ENCODE results near the gene KIRREL1. TPM values are rescaled to one million over a fixed set of nuclear protein-coding genes. Genes with fewer than 3 reads are reported as not detected.

The KIRREL1 gene
- 32.8 to 42.4 TPM (median 32.9 TPM) in 3 replicates for total RNA-seq (2021)
- Bru-seq, nascent RNA: percentile 78 among the genes with signal in this experiment
- long read RNA-seq, experiment 1, full-length matches to known transcripts: 16 of 127 reads
- long read RNA-seq, experiment 1, partial matches to known transcripts: 73 of 127 reads
- long read RNA-seq, experiment 1, other reads (novel, unspliced or antisense): 38 of 127 reads
- long read RNA-seq, experiment 2, partial matches to known transcripts: 0 of 23 reads
- long read RNA-seq, experiment 2, other reads (novel, unspliced or antisense): 21 of 23 reads
- long read RNA-seq, experiment 3, partial matches to known transcripts: 1 of 1 reads
- long read RNA-seq, experiment 3, other reads (novel, unspliced or antisense): 0 of 1 reads

DNA sequence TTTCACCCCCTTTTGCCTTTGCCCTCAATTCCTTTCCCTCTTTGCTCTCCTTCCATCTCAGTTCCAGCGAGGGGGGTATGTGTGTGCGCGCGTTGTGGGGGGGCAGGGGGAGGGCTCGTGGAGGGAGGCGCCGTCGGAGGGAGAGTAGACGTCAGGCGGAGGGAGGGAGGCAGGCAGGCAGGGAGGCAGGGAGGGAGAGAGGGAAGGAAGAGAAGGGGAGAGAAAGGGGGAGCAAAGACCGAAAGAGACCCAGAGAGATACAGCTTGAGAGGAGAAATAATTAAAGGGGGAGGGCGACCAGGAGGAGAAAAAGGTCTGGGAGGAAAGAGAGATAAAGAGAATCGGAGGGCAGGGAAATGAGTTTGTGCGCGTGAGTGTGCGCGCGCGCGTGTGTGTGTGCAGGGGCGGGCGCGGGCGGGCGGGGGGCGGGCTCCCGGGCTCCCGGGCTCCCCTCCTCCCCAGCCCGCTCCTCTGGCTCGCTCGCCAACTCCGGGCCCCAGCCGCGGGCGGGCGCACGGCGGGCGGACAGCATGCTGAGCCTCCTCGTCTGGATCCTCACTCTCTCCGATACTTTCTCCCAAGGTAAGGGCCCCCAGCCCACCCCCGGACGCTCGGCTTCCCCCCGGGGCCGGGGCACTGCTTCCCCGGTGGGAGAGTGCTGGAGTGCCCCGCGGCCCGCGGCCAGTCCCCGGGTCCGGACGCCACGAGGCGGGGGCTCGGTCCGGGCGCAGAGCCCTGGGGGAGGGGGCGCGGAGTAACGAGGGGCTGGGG lies at the start of gene KIRREL1:
Gene KIRREL1, plus strand, starts transcription at position 499 of the 771 bp plus-strand sequence. Its CDS starts 32 bp downstream, at position 531.
- TF ChIP-seq, protein P1, sequence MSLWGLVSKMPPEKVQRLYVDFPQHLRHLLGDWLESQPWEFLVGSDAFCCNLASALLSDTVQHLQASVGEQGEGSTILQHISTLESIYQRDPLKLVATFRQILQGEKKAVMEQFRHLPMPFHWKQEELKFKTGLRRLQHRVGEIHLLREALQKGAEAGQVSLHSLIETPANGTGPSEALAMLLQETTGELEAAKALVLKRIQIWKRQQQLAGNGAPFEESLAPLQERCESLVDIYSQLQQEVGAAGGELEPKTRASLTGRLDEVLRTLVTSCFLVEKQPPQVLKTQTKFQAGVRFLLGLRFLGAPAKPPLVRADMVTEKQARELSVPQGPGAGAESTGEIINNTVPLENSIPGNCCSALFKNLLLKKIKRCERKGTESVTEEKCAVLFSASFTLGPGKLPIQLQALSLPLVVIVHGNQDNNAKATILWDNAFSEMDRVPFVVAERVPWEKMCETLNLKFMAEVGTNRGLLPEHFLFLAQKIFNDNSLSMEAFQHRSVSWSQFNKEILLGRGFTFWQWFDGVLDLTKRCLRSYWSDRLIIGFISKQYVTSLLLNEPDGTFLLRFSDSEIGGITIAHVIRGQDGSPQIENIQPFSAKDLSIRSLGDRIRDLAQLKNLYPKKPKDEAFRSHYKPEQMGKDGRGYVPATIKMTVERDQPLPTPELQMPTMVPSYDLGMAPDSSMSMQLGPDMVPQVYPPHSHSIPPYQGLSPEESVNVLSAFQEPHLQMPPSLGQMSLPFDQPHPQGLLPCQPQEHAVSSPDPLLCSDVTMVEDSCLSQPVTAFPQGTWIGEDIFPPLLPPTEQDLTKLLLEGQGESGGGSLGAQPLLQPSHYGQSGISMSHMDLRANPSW (CRISPR knock-in tag; conservative IDR thresholded peaks at IDR 0.05; ENCODE audit: low read depth): no peak
- TF ChIP-seq, protein P2, sequence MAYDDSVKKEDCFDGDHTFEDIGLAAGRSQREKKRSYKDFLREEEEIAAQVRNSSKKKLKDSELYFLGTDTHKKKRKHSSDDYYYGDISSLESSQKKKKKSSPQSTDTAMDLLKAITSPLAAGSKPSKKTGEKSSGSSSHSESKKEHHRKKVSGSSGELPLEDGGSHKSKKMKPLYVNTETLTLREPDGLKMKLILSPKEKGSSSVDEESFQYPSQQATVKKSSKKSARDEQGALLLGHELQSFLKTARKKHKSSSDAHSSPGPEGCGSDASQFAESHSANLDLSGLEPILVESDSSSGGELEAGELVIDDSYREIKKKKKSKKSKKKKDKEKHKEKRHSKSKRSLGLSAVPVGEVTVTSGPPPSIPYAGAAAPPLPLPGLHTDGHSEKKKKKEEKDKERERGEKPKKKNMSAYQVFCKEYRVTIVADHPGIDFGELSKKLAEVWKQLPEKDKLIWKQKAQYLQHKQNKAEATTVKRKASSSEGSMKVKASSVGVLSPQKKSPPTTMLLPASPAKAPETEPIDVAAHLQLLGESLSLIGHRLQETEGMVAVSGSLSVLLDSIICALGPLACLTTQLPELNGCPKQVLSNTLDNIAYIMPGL (CRISPR knock-in tag; IDR thresholded peaks at IDR 0.05): 0 out of 2 replicates have a peak, but pooled peaks have one; percentile 5
- 0 out of 2 replicates have a peak, but pooled peaks have one; percentile 21 for TF ChIP-seq JUN (CRISPR knock-in tag; IDR thresholded peaks at IDR 0.05)
- TF ChIP-seq, protein P3, sequence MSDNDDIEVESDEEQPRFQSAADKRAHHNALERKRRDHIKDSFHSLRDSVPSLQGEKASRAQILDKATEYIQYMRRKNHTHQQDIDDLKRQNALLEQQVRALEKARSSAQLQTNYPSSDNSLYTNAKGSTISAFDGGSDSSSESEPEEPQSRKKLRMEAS (CRISPR knock-in tag; IDR thresholded peaks at IDR 0.05): peak; percentile 52; the same call in 1 of the 2 replicates
- peak; percentile 27 for ATAC-seq
- peaks cover 43% of the 10 kb centered on the region for H3K4me1 Mint-ChIP-seq
- peak; percentile 44 for DNase-seq (ENCODE audit: low spot score)
- peak within 1 kb of the TSS; percentile 90 for H3K4me3 Mint-ChIP-seq
- H3K27me3 Mint-ChIP-seq (ENCODE audit: low read depth): peaks cover 2% of the 10 kb centered on the region; the same call in 1 of the 2 replicates
- ChIA-PET POLR2A (interaction anchor here (0.6 to 1.3 kb wide), 4 partner anchors 14 to 78 kb away, joined by 3 to 8 read pairs (median 6); no protein-coding TSS in a partner anchor), CTCF (interaction anchor here (0.7 to 10.3 kb wide), 30 partner anchors 9 to 696 kb away, joined by 3 to 475 read pairs (median 14); no protein-coding TSS in a partner anchor)
- H3K27ac Mint-ChIP-seq: peak within 1 kb of the TSS; percentile 63
- H3K36me3 Mint-ChIP-seq: no peaks in the 10 kb centered on the region
- H3K9me3 Mint-ChIP-seq: no peaks in the 10 kb centered on the region

DNA sequence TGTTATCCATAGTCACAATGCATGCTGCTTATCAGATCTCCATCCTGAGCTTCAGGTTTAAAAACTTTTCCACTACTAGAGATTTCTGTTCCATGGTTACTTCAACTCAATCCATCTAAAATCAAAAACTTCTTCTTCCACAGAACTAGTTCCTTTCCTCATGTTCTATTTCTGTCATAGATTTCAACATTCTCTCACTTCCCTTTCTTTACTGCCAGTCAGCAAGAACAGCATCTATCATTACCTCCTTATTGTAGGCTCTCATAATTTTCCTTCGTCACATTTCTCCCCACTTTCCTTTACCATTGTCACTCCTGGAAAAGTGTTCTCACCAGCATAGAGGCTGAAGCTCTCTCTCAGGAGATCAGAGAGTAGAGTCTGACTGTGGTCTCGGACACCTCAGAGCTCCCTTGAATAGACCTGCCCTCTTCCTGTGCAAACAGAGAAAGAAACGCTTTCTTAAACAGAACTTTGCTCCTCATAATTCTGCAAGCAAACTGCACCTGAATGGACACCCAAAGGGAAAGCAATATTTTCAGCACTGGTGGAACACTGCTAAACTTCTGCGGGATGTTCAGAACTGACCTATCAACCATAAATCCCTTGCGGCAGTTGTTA lies 48.7 kb upstream of the KIRREL1 start:
- Mint-ChIP-seq H3K36me3 (no peaks in the 10 kb centered on the region), H3K4me1 (peaks cover 2% of the 10 kb centered on the region; the same call in 1 of the 2 replicates), H3K4me3 (no peak overlapping the region), H3K9me3 (no peaks in the 10 kb centered on the region), H3K27me3 (ENCODE audit: low read depth) (no peaks in the 10 kb centered on the region; the same call in 1 of the 2 replicates), H3K27ac (no peak overlapping the region)
- ChIA-PET POLR2A (no interaction called here), CTCF (interaction anchor here (0.6 to 1.3 kb wide), 4 partner anchors 19 to 456 kb away, joined by 3 to 4 read pairs (median 3); no protein-coding TSS in a partner anchor)
- no peak for ATAC-seq
- no peak for DNase-seq (ENCODE audit: low spot score)
- TF ChIP-seq, protein P1 (CRISPR knock-in tag; conservative IDR thresholded peaks at IDR 0.05; ENCODE audit: low read depth): no peak
- TF ChIP-seq, protein P4, sequence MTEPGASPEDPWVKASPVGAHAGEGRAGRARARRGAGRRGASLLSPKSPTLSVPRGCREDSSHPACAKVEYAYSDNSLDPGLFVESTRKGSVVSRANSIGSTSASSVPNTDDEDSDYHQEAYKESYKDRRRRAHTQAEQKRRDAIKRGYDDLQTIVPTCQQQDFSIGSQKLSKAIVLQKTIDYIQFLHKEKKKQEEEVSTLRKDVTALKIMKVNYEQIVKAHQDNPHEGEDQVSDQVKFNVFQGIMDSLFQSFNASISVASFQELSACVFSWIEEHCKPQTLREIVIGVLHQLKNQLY (CRISPR knock-in tag; IDR thresholded peaks at IDR 0.05): no peak
- no peak for TF ChIP-seq KAT7 (CRISPR knock-in tag; IDR thresholded peaks at IDR 0.05; ENCODE audit: borderline replicate concordance)
- TF ChIP-seq, protein P5, sequence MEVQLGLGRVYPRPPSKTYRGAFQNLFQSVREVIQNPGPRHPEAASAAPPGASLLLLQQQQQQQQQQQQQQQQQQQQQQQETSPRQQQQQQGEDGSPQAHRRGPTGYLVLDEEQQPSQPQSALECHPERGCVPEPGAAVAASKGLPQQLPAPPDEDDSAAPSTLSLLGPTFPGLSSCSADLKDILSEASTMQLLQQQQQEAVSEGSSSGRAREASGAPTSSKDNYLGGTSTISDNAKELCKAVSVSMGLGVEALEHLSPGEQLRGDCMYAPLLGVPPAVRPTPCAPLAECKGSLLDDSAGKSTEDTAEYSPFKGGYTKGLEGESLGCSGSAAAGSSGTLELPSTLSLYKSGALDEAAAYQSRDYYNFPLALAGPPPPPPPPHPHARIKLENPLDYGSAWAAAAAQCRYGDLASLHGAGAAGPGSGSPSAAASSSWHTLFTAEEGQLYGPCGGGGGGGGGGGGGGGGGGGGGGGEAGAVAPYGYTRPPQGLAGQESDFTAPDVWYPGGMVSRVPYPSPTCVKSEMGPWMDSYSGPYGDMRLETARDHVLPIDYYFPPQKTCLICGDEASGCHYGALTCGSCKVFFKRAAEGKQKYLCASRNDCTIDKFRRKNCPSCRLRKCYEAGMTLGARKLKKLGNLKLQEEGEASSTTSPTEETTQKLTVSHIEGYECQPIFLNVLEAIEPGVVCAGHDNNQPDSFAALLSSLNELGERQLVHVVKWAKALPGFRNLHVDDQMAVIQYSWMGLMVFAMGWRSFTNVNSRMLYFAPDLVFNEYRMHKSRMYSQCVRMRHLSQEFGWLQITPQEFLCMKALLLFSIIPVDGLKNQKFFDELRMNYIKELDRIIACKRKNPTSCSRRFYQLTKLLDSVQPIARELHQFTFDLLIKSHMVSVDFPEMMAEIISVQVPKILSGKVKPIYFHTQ (CRISPR knock-in tag; IDR thresholded peaks at IDR 0.05): no peak
- TF ChIP-seq, protein P6, sequence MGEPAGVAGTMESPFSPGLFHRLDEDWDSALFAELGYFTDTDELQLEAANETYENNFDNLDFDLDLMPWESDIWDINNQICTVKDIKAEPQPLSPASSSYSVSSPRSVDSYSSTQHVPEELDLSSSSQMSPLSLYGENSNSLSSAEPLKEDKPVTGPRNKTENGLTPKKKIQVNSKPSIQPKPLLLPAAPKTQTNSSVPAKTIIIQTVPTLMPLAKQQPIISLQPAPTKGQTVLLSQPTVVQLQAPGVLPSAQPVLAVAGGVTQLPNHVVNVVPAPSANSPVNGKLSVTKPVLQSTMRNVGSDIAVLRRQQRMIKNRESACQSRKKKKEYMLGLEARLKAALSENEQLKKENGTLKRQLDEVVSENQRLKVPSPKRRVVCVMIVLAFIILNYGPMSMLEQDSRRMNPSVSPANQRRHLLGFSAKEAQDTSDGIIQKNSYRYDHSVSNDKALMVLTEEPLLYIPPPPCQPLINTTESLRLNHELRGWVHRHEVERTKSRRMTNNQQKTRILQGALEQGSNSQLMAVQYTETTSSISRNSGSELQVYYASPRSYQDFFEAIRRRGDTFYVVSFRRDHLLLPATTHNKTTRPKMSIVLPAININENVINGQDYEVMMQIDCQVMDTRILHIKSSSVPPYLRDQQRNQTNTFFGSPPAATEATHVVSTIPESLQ (CRISPR knock-in tag; IDR thresholded peaks at IDR 0.05): no peak
- TF ChIP-seq SMAD3 (CRISPR knock-in tag; IDR thresholded peaks at IDR 0.05; ENCODE audit: borderline replicate concordance): no peak
- no peak for TF ChIP-seq ZNF396 (CRISPR knock-in tag; IDR thresholded peaks at IDR 0.05; ENCODE audit: borderline replicate concordance)
- TF ChIP-seq TCF7 (CRISPR knock-in tag; IDR thresholded peaks at IDR 0.05; ENCODE audit: low read depth): no peak
- TF ChIP-seq, protein P7, sequence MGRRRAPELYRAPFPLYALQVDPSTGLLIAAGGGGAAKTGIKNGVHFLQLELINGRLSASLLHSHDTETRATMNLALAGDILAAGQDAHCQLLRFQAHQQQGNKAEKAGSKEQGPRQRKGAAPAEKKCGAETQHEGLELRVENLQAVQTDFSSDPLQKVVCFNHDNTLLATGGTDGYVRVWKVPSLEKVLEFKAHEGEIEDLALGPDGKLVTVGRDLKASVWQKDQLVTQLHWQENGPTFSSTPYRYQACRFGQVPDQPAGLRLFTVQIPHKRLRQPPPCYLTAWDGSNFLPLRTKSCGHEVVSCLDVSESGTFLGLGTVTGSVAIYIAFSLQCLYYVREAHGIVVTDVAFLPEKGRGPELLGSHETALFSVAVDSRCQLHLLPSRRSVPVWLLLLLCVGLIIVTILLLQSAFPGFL (CRISPR knock-in tag; IDR thresholded peaks at IDR 0.05; ENCODE audit: borderline replicate concordance): no peak
- TF ChIP-seq, protein P8, sequence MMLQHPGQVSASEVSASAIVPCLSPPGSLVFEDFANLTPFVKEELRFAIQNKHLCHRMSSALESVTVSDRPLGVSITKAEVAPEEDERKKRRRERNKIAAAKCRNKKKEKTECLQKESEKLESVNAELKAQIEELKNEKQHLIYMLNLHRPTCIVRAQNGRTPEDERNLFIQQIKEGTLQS (CRISPR knock-in tag; conservative IDR thresholded peaks at IDR 0.05): no peak

Measured in WTC11 (cell line).